Hepatocyte (in vitro differentiated cells): Measurements from ENCODE around the gene TNS3.

Source experiments
- EZH2 ChIP-seq: fragments of 200-600 bp; sonication (generic); IDR thresholded peaks from 2 replicates; pipeline ENCODE4 v1.6.1; 2016; ENCODE audit warnings: antibody characterized with exemption, mild to moderate bottlenecking, borderline replicate concordance
- EZH2phosphoT487 ChIP-seq: fragments of 200-600 bp; sonication (generic); IDR thresholded peaks from one replicate; pipeline ENCODE4 v1.6.1; 2018; ENCODE audit warnings: antibody characterized with exemption, mild to moderate bottlenecking, low read depth, moderate library complexity; ENCODE audit not compliant: unreplicated experiment, severe bottlenecking
- TF ChIP-seq, protein P1 (sequence below): fragments of 200-600 bp; sonication (generic); IDR thresholded peaks from 2 replicates; pipeline ENCODE4 v1.5.1; 2016; ENCODE audit warnings: antibody characterized with exemption, mild to moderate bottlenecking; ENCODE audit not compliant: poor library complexity

DNA sequence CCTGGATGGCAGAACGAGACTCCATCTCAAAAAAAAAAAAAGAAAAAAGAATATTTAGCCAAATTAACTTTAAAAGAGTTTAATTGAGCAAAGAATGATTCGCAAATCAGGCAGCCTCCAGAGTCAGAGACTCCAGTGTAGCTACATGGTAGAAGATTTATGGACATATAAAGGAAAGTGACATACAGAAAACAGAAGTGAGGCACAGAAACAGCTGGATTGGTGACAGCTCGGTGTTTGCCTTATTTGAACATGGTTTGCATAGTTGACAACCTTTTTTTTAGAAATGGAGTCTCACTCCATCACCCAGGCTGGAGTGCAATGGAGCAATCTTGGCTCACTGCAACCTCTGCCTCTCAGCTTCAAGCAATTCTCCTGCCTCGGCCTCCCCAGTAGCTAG, 35.2 kb upstream of the TNS3 start:
- TF ChIP-seq, protein P1, sequence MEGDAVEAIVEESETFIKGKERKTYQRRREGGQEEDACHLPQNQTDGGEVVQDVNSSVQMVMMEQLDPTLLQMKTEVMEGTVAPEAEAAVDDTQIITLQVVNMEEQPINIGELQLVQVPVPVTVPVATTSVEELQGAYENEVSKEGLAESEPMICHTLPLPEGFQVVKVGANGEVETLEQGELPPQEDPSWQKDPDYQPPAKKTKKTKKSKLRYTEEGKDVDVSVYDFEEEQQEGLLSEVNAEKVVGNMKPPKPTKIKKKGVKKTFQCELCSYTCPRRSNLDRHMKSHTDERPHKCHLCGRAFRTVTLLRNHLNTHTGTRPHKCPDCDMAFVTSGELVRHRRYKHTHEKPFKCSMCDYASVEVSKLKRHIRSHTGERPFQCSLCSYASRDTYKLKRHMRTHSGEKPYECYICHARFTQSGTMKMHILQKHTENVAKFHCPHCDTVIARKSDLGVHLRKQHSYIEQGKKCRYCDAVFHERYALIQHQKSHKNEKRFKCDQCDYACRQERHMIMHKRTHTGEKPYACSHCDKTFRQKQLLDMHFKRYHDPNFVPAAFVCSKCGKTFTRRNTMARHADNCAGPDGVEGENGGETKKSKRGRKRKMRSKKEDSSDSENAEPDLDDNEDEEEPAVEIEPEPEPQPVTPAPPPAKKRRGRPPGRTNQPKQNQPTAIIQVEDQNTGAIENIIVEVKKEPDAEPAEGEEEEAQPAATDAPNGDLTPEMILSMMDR, result no peak
- TF ChIP-seq EZH2phosphoT487, result no peak
- no peak for TF ChIP-seq EZH2
